CD8-positive, alpha-beta memory T cell (primary cell): ENCODE data around the gene WNK2. TPM values are rescaled to one million over a fixed set of nuclear protein-coding genes. Genes with fewer than 3 reads are reported as not detected.

Source experiments
- CTCF ChIA-PET: fragments of 350-600 bp; sonication (Branson Sonifier 250); formaldehyde crosslinking; loops from one replicate; lab custom pipeline; 2021; ENCODE audit warnings: antibody characterized with exemption; lab: Charles Lee
- POLR2A ChIA-PET: fragments of 350-600 bp; sonication (Branson Sonifier 250); formaldehyde crosslinking; loops from one replicate; lab custom pipeline; 2021; ENCODE audit warnings: antibody characterized with exemption; lab: Charles Lee
- DNase-seq, 5 donors: peaks; one replicate each; pipeline versions ENCODE4 v3.0.0 to v3.0.0-alpha.2; 2020 to 2022; ENCODE audit warnings: mixed read lengths in 1 of 5
- H3K27ac ChIP-seq: one replicate; pipeline ENCODE4 v1.7.0; 2013; ENCODE audit warnings: low read depth, mild to moderate bottlenecking, low read length, moderate library complexity
- H3K27me3 ChIP-seq: 2 replicates; pipeline ENCODE4 v1.7.0; 2013; ENCODE audit warnings: low read length, mild to moderate bottlenecking; ENCODE audit not compliant: insufficient read depth, poor library complexity, severe bottlenecking
- H3K36me3 ChIP-seq: 2 replicates; pipeline ENCODE4 v1.7.0; 2013; ENCODE audit warnings: mild to moderate bottlenecking, low read length, moderate library complexity; ENCODE audit not compliant: insufficient read depth
- H3K4me1 ChIP-seq: 2 replicates; pipeline ENCODE4 v1.7.0; 2013; ENCODE audit warnings: mild to moderate bottlenecking, low read length, moderate library complexity; ENCODE audit not compliant: insufficient read depth
- H3K4me3 ChIP-seq: 2 replicates; pipeline ENCODE4 v1.7.0; 2013; ENCODE audit warnings: mild to moderate bottlenecking, low read length
- H3K9me3 ChIP-seq: 2 replicates; pipeline ENCODE4 v1.7.0; 2013; ENCODE audit warnings: mild to moderate bottlenecking, low read length
- H3K27ac Mint-ChIP-seq, 8 donors: one replicate each; pipeline ENCODE4 v1.8.0; 2020 to 2021; ENCODE audit warnings: mixed read lengths in 8 of 8, mild to moderate bottlenecking in 6 of 8, inconsistent platforms in 3 of 8, moderate library complexity in 3 of 8
- H3K27me3 Mint-ChIP-seq, 2 donors: one replicate each; pipeline ENCODE4 v1.8.0; 2020 to 2021; ENCODE audit warnings: mixed read lengths in 2 of 2, mild to moderate bottlenecking in 1 of 2, moderate library complexity in 1 of 2
- H3K36me3 Mint-ChIP-seq, 3 donors: one replicate each; pipeline ENCODE4 v1.8.0; 2020 to 2021; ENCODE audit warnings: mixed read lengths in 3 of 3, inconsistent platforms in 1 of 3, mild to moderate bottlenecking in 1 of 3
- H3K4me1 Mint-ChIP-seq, 3 donors: one replicate each; pipeline ENCODE4 v1.8.0; 2020 to 2021; ENCODE audit warnings: mixed read lengths in 3 of 3, inconsistent platforms in 1 of 3, mild to moderate bottlenecking in 1 of 3
- H3K4me3 Mint-ChIP-seq, 7 donors: one replicate each; pipeline ENCODE4 v1.8.0; 2020 to 2021; ENCODE audit warnings: mixed read lengths in 7 of 7, mild to moderate bottlenecking in 6 of 7, moderate library complexity in 4 of 7, inconsistent platforms in 2 of 7
- H3K9me3 Mint-ChIP-seq, 5 donors: one replicate each; pipeline ENCODE4 v1.8.0; 2020 to 2022; ENCODE audit warnings: mixed read lengths in 5 of 5, mild to moderate bottlenecking in 3 of 5, moderate library complexity in 2 of 5, inconsistent platforms in 1 of 5
- polyA plus RNA-seq: library from polyadenylated mRNA; unstranded; fragments of 300-500 nt; fragmentation: Illumina TruSeq; gene quantifications from one replicate; pipeline ENCODE4 v1.2.3, GENCODE V29; 2021
- total RNA-seq, 2 experiments: library from RNA; stranded (reverse); gene quantifications; one replicate each; pipeline ENCODE4 v1.2.3, GENCODE V29; 2021

The WNK2 gene
- total and polyA plus RNA-seq, 3 experiments from 2014 or later, result 0.20 to 0.55 TPM; not detected in 1

GRCh38 chr9:93261281-93261680 is 77.3 kb downstream of the WNK2 start:
- no peaks in the 10 kb centered on the region for H3K9me3 ChIP-seq
- Mint-ChIP-seq H3K27me3 (peaks cover 6 to 10% of the 10 kb centered on the region in 2 donors), H3K4me1 (peaks cover 0 to 1% (median 0%) of the 10 kb centered on the region in 3 donors), H3K27ac (no peak overlapping the region), H3K9me3 (no peaks in the 10 kb centered on the region), H3K4me3 (no peak overlapping the region), H3K36me3 (peaks cover 0 to 3% (median 0%) of the 10 kb centered on the region in 3 donors)
- no peak overlapping the region for H3K4me3 ChIP-seq
- H3K27ac ChIP-seq, result no peak overlapping the region
- no peaks in the 10 kb centered on the region for H3K4me1 ChIP-seq
- no peak for DNase-seq
- H3K27me3 ChIP-seq, result no peaks in the 10 kb centered on the region
- ChIA-PET POLR2A (no interaction called here), CTCF (no interaction called here)
- no peaks in the 10 kb centered on the region for H3K36me3 ChIP-seq

- no peaks in the 10 kb centered on the region for H3K9me3 Mint-ChIP-seq
- CTCF ChIA-PET, result no interaction called here
- no peak overlapping the region for H3K27ac Mint-ChIP-seq
Measured at GRCh38 chr9:93261735-93262523, 78.0 kb downstream of the WNK2 start.

GRCh38 chr9:93262537-93263310 is 78.8 kb downstream of the WNK2 start:
- Histone ChIP-seq H3K27me3 (no peaks in the 10 kb centered on the region), H3K4me1 (no peaks in the 10 kb centered on the region), H3K4me3 (no peak overlapping the region), H3K27ac (no peak overlapping the region), H3K36me3 (no peaks in the 10 kb centered on the region), H3K9me3 (no peaks in the 10 kb centered on the region)
- H3K27ac Mint-ChIP-seq, result peak overlapping the region in 1 of 8 donors; percentile 26
- H3K9me3 Mint-ChIP-seq, result no peaks in the 10 kb centered on the region
- ChIA-PET POLR2A (no interaction called here), CTCF (no interaction called here)
- H3K27me3 Mint-ChIP-seq, result peaks cover 6 to 13% of the 10 kb centered on the region in 2 donors
- H3K4me3 Mint-ChIP-seq, result no peak overlapping the region
- peak in 1 of 5 donors; percentile 30 for DNase-seq
- H3K36me3 Mint-ChIP-seq, result peaks cover 0 to 3% (median 0%) of the 10 kb centered on the region in 3 donors
- peaks cover 0 to 2% (median 1%) of the 10 kb centered on the region in 3 donors for H3K4me1 Mint-ChIP-seq

More at GRCh38 chr9:93261735-93262523, 78.0 kb downstream of the WNK2 start:
- Mint-ChIP-seq H3K27me3 (peaks cover 6 to 10% of the 10 kb centered on the region in 2 donors), H3K4me3 (no peak overlapping the region), H3K4me1 (peaks cover 0 to 1% (median 0%) of the 10 kb centered on the region in 3 donors), H3K36me3 (peaks cover 0 to 3% (median 0%) of the 10 kb centered on the region in 3 donors)
- DNase-seq, result peak in 1 of 5 donors; percentile 36
- Histone ChIP-seq H3K9me3 (no peaks in the 10 kb centered on the region), H3K36me3 (no peaks in the 10 kb centered on the region), H3K27me3 (no peaks in the 10 kb centered on the region), H3K4me3 (no peak overlapping the region), H3K4me1 (no peaks in the 10 kb centered on the region), H3K27ac (no peak overlapping the region)
- POLR2A ChIA-PET, result no interaction called here

- CTCF ChIA-PET, result no interaction called here
- POLR2A ChIA-PET, result no interaction called here
- peaks cover 8% of the 10 kb centered on the region for H3K4me1 ChIP-seq
- H3K27me3 Mint-ChIP-seq, result peaks cover 8 to 13% of the 10 kb centered on the region in 2 donors
- H3K9me3 ChIP-seq, result no peaks in the 10 kb centered on the region
- no peaks in the 10 kb centered on the region for H3K9me3 Mint-ChIP-seq
- H3K4me3 Mint-ChIP-seq, result no peak overlapping the region
- H3K27ac Mint-ChIP-seq, result no peak overlapping the region
- H3K4me1 Mint-ChIP-seq, result peaks cover 3 to 5% (median 3%) of the 10 kb centered on the region in 3 donors
- no peak for DNase-seq
- no peak overlapping the region for H3K27ac ChIP-seq
- peaks cover 0 to 3% (median 0%) of the 10 kb centered on the region in 3 donors for H3K36me3 Mint-ChIP-seq
- no peaks in the 10 kb centered on the region for H3K27me3 ChIP-seq
- H3K4me3 ChIP-seq, result no peak overlapping the region
- no peaks in the 10 kb centered on the region for H3K36me3 ChIP-seq
Measured at GRCh38 chr9:93263334-93264229, 79.6 kb downstream of the WNK2 start.

GRCh38 chr9:93264338-93265125 is 80.6 kb downstream of the WNK2 start:
- DNase-seq, result no peak
- Histone ChIP-seq H3K4me3 (no peak overlapping the region), H3K27me3 (peaks cover 4% of the 10 kb centered on the region), H3K36me3 (no peaks in the 10 kb centered on the region), H3K9me3 (no peaks in the 10 kb centered on the region), H3K4me1 (peaks cover 17% of the 10 kb centered on the region), H3K27ac (no peak overlapping the region)
- ChIA-PET CTCF (no interaction called here), POLR2A (no interaction called here)
- H3K27me3 Mint-ChIP-seq, result peaks cover 11 to 19% of the 10 kb centered on the region in 2 donors
- peaks cover 0 to 3% (median 0%) of the 10 kb centered on the region in 3 donors for H3K36me3 Mint-ChIP-seq
- H3K4me1 Mint-ChIP-seq, result peaks cover 8 to 11% (median 9%) of the 10 kb centered on the region in 3 donors
- H3K27ac Mint-ChIP-seq, result no peak overlapping the region
- no peaks in the 10 kb centered on the region for H3K9me3 Mint-ChIP-seq
- H3K4me3 Mint-ChIP-seq, result no peak overlapping the region

- Histone ChIP-seq H3K4me3 (no peak overlapping the region), H3K9me3 (no peaks in the 10 kb centered on the region), H3K4me1 (peaks cover 21% of the 10 kb centered on the region), H3K36me3 (no peaks in the 10 kb centered on the region), H3K27ac (no peak overlapping the region), H3K27me3 (peaks cover 6% of the 10 kb centered on the region)
- H3K4me3 Mint-ChIP-seq, result no peak overlapping the region
- peaks cover 19 to 28% of the 10 kb centered on the region in 2 donors for H3K27me3 Mint-ChIP-seq
- peaks cover 0 to 1% (median 0%) of the 10 kb centered on the region in 5 donors for H3K9me3 Mint-ChIP-seq
- no peak for DNase-seq
- H3K36me3 Mint-ChIP-seq, result peaks cover 0 to 6% (median 0%) of the 10 kb centered on the region in 3 donors
- peaks cover 8 to 11% (median 9%) of the 10 kb centered on the region in 3 donors for H3K4me1 Mint-ChIP-seq
- peak overlapping the region in 2 of 8 donors; percentile 14 to 48 for H3K27ac Mint-ChIP-seq
- POLR2A ChIA-PET, result no interaction called here
- CTCF ChIA-PET, result no interaction called here
Measured at GRCh38 chr9:93265301-93265971, 81.5 kb downstream of the WNK2 start.

GRCh38 chr9:93265972-93266371 is 82.0 kb downstream of the WNK2 start:
- no peak for DNase-seq
- Mint-ChIP-seq H3K27me3 (peaks cover 24 to 33% of the 10 kb centered on the region in 2 donors), H3K4me1 (peaks cover 8 to 11% (median 9%) of the 10 kb centered on the region in 3 donors), H3K9me3 (peaks cover 0 to 5% (median 2%) of the 10 kb centered on the region in 5 donors), H3K36me3 (peaks cover 0 to 10% (median 3%) of the 10 kb centered on the region in 3 donors), H3K27ac (no peak overlapping the region), H3K4me3 (no peak overlapping the region)
- ChIA-PET CTCF (no interaction called here), POLR2A (no interaction called here)
- Histone ChIP-seq H3K36me3 (no peaks in the 10 kb centered on the region), H3K4me3 (no peak overlapping the region), H3K27ac (no peak overlapping the region), H3K4me1 (peaks cover 21% of the 10 kb centered on the region), H3K27me3 (peaks cover 6% of the 10 kb centered on the region), H3K9me3 (no peaks in the 10 kb centered on the region)
